Upper lobe of right lung (tissue), 1 donor: ENCODE results near the gene SORBS1. TPM values are rescaled to one million over a fixed set of nuclear protein-coding genes. Genes with fewer than 3 reads are reported as not detected.

Source experiments
- ATAC-seq: fragments of 200-7000 bp; cut with Tn5 transposase; one replicate; pipeline ENCODE4 v1.9.1; 2020; ENCODE audit warnings: mild to moderate bottlenecking, moderate library complexity
- DNase-seq: peaks from one replicate; pipeline ENCODE4 v3.0.0-alpha.2; 2020
- H3K27ac ChIP-seq: fragments of 200-600 bp; one replicate; pipeline ENCODE4 v1.8.0; 2022
- H3K27me3 ChIP-seq: fragments of 200-600 bp; one replicate; pipeline ENCODE4 v1.8.0; 2022; ENCODE audit warnings: mild to moderate bottlenecking
- H3K36me3 ChIP-seq: fragments of 200-600 bp; one replicate; pipeline ENCODE4 v1.8.0; 2022
- H3K4me1 ChIP-seq: fragments of 200-600 bp; one replicate; pipeline ENCODE4 v1.8.0; 2022
- H3K4me3 ChIP-seq: fragments of 200-600 bp; one replicate; pipeline ENCODE4 v1.8.0; 2022; ENCODE audit warnings: mild to moderate bottlenecking
- H3K9me3 ChIP-seq: fragments of 200-600 bp; one replicate; pipeline ENCODE4 v1.8.0; 2022
- intact Hi-C: fragments of 100-400 bp; cut with DNase I; formaldehyde crosslinking; loops from one replicate; pipeline ENCODE4 v1.11.0; 2022
- total RNA-seq: library from RNA; stranded (reverse); fragmentation: NEBNext Ultra II Directional; extraction: Animal tissue kit (Norgen Biotek cat#: 25700); gene quantifications from one replicate; pipeline ENCODE4 v1.2.1, GENCODE V29; 2021
- TF ChIP-seq, protein P1 (sequence below): fragments of 200-600 bp; IDR thresholded peaks from one replicate; pipeline ENCODE4 v1.8.0; 2022; ENCODE audit warnings: antibody characterized with exemption
- donor health status: DM: no; HTN: yes; CAD: no; lungs with severe emphysema.

Gene SORBS1
- total RNA-seq, 1 donor from 2014 or later = 50.7 TPM

DNA sequence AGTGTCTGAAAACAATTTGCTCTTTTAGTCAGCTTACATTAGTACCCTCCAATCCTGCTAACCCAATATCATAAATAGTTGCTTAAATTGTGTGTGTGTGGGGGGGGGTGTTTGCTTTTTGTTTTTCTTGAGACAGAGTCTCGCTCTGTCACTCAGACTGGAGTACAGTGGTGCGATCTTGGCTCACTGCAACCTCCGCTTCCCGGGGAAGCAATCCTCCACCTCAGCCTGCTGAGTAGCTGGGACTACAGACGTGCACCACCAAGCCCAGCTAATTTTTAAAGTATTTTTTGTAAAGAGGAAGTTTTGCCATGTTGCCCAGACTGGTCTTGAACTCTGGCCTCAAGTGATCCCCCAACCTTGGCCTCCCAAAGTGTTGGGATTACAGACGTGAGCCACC, 196.8 kb downstream of the SORBS1 start:
- DNase-seq (no peak), ATAC-seq (no peak)
- TF ChIP-seq, protein P1, sequence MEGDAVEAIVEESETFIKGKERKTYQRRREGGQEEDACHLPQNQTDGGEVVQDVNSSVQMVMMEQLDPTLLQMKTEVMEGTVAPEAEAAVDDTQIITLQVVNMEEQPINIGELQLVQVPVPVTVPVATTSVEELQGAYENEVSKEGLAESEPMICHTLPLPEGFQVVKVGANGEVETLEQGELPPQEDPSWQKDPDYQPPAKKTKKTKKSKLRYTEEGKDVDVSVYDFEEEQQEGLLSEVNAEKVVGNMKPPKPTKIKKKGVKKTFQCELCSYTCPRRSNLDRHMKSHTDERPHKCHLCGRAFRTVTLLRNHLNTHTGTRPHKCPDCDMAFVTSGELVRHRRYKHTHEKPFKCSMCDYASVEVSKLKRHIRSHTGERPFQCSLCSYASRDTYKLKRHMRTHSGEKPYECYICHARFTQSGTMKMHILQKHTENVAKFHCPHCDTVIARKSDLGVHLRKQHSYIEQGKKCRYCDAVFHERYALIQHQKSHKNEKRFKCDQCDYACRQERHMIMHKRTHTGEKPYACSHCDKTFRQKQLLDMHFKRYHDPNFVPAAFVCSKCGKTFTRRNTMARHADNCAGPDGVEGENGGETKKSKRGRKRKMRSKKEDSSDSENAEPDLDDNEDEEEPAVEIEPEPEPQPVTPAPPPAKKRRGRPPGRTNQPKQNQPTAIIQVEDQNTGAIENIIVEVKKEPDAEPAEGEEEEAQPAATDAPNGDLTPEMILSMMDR = no peak
- intact Hi-C loops = loop anchor here (5.0 kb wide), 1 partner anchor 117 kb away; no protein-coding TSS in a partner anchor
- Histone ChIP-seq H3K27me3 (no peaks in the 10 kb centered on the region), H3K9me3 (no peaks in the 10 kb centered on the region), H3K4me3 (no peak overlapping the region), H3K4me1 (peaks cover 7% of the 10 kb centered on the region), H3K36me3 (no peaks in the 10 kb centered on the region), H3K27ac (no peak overlapping the region)

DNA sequence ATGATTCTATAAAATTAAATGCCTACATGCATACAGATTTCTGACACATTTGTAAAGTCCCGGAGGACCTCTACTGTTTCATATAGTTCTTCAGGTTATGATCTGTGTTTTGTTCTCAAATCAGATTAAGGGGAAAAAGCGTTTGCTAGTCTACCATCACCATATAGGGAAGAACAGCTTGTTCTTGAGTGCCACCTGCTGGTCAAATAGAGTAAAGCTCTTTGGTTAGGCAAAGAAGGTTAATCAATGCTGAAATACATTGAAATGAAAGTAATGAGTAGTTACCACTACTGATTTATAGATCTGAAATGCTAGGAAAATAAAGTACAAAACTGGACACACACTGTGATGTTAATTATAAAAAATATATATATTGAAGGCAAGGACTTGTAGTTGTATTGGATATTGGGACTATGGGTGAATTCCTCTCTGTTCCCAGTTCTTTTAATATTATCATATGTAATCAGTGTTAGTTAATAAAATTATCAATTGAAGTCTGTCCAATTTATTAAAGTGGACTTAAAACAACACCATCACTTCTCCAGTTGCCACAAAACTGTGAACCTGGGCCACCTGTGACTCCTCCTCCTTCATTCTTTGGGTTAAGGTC, 197.8 kb downstream of the SORBS1 start:
- TF ChIP-seq, protein P1 = peak; percentile 94
- Histone ChIP-seq H3K27ac (no peak overlapping the region), H3K27me3 (no peaks in the 10 kb centered on the region), H3K9me3 (no peaks in the 10 kb centered on the region), H3K4me3 (no peak overlapping the region), H3K4me1 (peaks cover 7% of the 10 kb centered on the region), H3K36me3 (no peaks in the 10 kb centered on the region)
- DNase-seq (no peak), ATAC-seq (peak; percentile 84)
- intact Hi-C loops = loop anchor here (5.0 kb wide), 1 partner anchor 116 kb away; no protein-coding TSS in a partner anchor

DNA sequence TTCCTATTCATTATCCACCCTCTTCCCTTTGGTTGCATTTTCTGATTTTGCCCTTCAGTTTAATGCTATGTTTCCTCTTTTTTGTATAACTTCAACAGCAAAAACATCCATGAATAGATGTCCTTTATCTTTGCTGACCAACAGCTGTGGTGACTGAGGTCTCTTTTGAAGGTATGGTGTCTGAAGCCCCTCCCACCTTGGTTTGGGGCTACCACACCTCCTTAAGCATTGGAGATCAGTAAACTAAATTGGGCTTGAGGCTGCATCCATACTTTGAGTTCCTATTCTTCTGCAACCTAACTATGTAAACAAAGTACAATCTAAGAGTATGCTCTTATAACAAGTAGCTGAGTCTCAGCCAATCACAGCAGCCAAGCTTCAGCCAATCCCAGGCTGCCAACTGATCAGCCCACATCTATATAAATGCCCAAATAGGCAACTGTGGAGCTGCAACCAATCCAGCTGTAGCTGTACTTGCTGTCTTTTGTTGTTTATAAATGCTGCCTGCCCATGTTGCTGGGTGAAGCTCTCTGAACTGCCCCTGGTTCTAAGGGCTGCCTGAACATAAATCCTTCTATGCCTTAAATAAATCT, 201.0 kb downstream of the SORBS1 start:
- peak; percentile 48 for ATAC-seq
- Histone ChIP-seq H3K27me3 (no peaks in the 10 kb centered on the region), H3K9me3 (no peaks in the 10 kb centered on the region), H3K4me3 (no peak overlapping the region), H3K27ac (no peak overlapping the region), H3K36me3 (no peaks in the 10 kb centered on the region), H3K4me1 (peaks cover 7% of the 10 kb centered on the region)
- no peak for DNase-seq
- TF ChIP-seq, protein P1 = no peak
- intact Hi-C loops = loop anchor here (5.0 kb wide), 1 partner anchor 113 kb away; no protein-coding TSS in a partner anchor

DNA sequence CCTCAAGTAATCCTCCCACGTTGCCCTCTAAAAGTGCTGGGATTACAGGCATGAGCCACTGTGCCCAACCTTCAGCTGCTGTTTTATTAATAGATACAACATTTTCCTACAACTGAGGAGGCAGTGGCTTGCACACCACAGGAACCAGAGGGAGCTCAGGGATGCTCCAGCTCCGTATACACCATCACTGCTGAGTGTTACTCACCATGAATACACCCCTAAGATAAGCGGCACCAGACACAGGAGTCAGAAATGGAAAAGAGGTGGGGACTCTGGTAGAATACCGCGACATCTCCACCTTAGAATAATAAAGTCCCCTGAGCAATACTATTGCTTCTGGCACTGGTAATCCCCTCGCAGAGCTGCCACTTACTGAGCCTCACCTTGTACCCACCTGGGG, 201.7 kb downstream of the SORBS1 start:
- no peaks in the 10 kb centered on the region for H3K27me3 ChIP-seq
- intact Hi-C loops = no loop called here
- ATAC-seq = no peak
- DNase-seq = no peak
- peaks cover 7% of the 10 kb centered on the region for H3K4me1 ChIP-seq
- no peak overlapping the region for H3K4me3 ChIP-seq
- no peaks in the 10 kb centered on the region for H3K9me3 ChIP-seq
- H3K36me3 ChIP-seq = no peaks in the 10 kb centered on the region
- TF ChIP-seq, protein P1 = no peak
- H3K27ac ChIP-seq = no peak overlapping the region

DNA sequence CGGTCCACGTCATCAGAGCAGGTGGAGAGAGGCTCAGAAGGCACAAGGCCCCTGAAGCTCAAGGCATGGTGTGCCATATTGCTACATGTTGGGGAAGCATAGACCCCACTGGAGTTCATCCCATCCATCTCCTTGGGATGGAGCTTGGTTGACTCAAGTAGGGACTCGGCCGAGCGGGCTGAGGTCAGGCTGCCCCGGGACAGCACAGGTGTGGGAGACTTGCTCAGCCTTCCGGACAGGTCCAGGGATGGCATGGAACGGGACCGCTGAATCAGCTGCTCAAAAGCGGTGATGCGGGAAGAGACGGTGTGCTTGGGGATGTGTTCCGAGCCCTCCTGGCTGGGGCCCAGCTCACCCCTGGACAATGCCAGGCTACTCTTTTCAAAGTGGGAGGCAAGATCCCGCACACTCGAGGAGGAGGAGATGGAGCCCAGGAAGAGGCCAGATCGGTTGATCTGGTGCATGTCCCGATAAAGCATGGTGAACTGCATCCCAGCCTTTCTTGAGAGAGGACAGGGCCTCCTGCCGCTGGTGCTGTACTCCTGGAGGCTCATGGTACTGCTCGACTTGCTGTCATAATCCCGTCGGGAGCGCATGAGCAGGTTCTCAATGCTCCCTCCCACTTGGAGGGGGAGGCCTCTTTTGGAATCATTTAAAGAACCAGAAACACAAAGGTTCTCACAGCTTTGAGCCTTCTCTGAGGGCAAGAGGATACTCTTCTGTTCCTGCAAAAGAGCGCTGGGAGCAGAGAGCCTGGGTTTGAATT, 204.8 kb downstream of the SORBS1 start:
- H3K4me3 ChIP-seq = no peak overlapping the region
- H3K27ac ChIP-seq = no peak overlapping the region
- TF ChIP-seq, protein P1 = no peak
- no peaks in the 10 kb centered on the region for H3K27me3 ChIP-seq
- H3K9me3 ChIP-seq = no peaks in the 10 kb centered on the region
- DNase-seq (no peak), ATAC-seq (peak; percentile 8)
- peaks cover 22% of the 10 kb centered on the region for H3K4me1 ChIP-seq
- no peaks in the 10 kb centered on the region for H3K36me3 ChIP-seq
- intact Hi-C loops = no loop called here
